ENCODE measurements around the gene PPP2R2B.
"Not testable (repeated sequence)": the region's sequence is repeated elsewhere in the genome, so short reads cannot be mapped to it uniquely, and the experiment has no call there.

The PPP2R2B gene

GRCh38 chr5:146620669-146621051 is 257.9 kb downstream of the PPP2R2B start:
- no peaks in the 10 kb centered on the region for H4K20me1 ChIP-seq (ENCODE audit: insufficient read depth)
- H3K36me3 ChIP-seq (ENCODE audit: insufficient read depth): no peaks in the 10 kb centered on the region
- H3K4me1 ChIP-seq (ENCODE audit: low read depth, poor library complexity, severe bottlenecking): peaks cover 28% of the 10 kb centered on the region
- H2AFZ ChIP-seq (ENCODE audit: low read depth): no peak overlapping the region
- H3K27me3 ChIP-seq (ENCODE audit: insufficient read depth, low read depth): no peaks in the 10 kb centered on the region
- no peak overlapping the region for H3K9ac ChIP-seq
- TF ChIP-seq CTCF (conservative IDR thresholded peaks at IDR 0.05; ENCODE audit: low read depth, low read length): no peak
- H3K4me2 ChIP-seq: no peak overlapping the region
- H3K4me3 ChIP-seq (IDR thresholded peaks at IDR 0.05; ENCODE audit: insufficient read depth, low read depth, low read length): no peak overlapping the region
- H3K27ac ChIP-seq: no peak overlapping the region
- H3K79me2 ChIP-seq (ENCODE audit: insufficient read depth, low read depth): no peaks in the 10 kb centered on the region

GRCh38 chr5:146620031-146620668 is 258.4 kb downstream of the PPP2R2B start:
- Histone ChIP-seq H3K4me3 (IDR thresholded peaks at IDR 0.05; ENCODE audit: insufficient read depth, low read depth, low read length) (no peak overlapping the region), H3K9ac (no peak overlapping the region), H3K27ac (no peak overlapping the region), H3K36me3 (ENCODE audit: insufficient read depth) (no peaks in the 10 kb centered on the region), H3K4me1 (ENCODE audit: low read depth, poor library complexity, severe bottlenecking) (peaks cover 28% of the 10 kb centered on the region), H3K27me3 (ENCODE audit: insufficient read depth, low read depth) (no peaks in the 10 kb centered on the region), H3K79me2 (ENCODE audit: insufficient read depth, low read depth) (no peaks in the 10 kb centered on the region), H3K4me2 (no peak overlapping the region), H4K20me1 (ENCODE audit: insufficient read depth) (no peaks in the 10 kb centered on the region), H2AFZ (ENCODE audit: low read depth) (no peak overlapping the region)
- no peak for TF ChIP-seq CTCF (conservative IDR thresholded peaks at IDR 0.05; ENCODE audit: low read depth, low read length)

- Histone ChIP-seq H2AFZ (ENCODE audit: low read depth) (no peak overlapping the region), H3K36me3 (ENCODE audit: insufficient read depth) (no peaks in the 10 kb centered on the region), H3K9ac (no peak overlapping the region), H3K79me2 (ENCODE audit: insufficient read depth, low read depth) (no peaks in the 10 kb centered on the region), H3K4me3 (IDR thresholded peaks at IDR 0.05; ENCODE audit: insufficient read depth, low read depth, low read length) (no peak overlapping the region), H3K27ac (no peak overlapping the region), H3K27me3 (ENCODE audit: insufficient read depth, low read depth) (no peaks in the 10 kb centered on the region), H3K4me1 (ENCODE audit: low read depth, poor library complexity, severe bottlenecking) (peaks cover 19% of the 10 kb centered on the region), H4K20me1 (ENCODE audit: insufficient read depth) (no peaks in the 10 kb centered on the region), H3K4me2 (no peak overlapping the region)
- no peak for TF ChIP-seq CTCF (conservative IDR thresholded peaks at IDR 0.05; ENCODE audit: low read depth, low read length)
These were observed 260.1 kb downstream of the PPP2R2B start for GRCh38 chr5:146618434-146618833.

GRCh38 chr5:146609731-146610130 is 268.8 kb downstream of the PPP2R2B start:
- not testable (repeated sequence) for H3K4me2 ChIP-seq; H2AFZ ChIP-seq (ENCODE audit: low read depth); H3K4me3 ChIP-seq (IDR thresholded peaks at IDR 0.05; ENCODE audit: insufficient read depth, low read depth, low read length); H4K20me1 ChIP-seq (ENCODE audit: insufficient read depth); H3K27ac ChIP-seq; H3K4me1 ChIP-seq (ENCODE audit: low read depth, poor library complexity, severe bottlenecking); H3K9ac ChIP-seq; H3K36me3 ChIP-seq (ENCODE audit: insufficient read depth); H3K27me3 ChIP-seq (ENCODE audit: insufficient read depth, low read depth); H3K79me2 ChIP-seq (ENCODE audit: insufficient read depth, low read depth)

- no peak for TF ChIP-seq CTCF (conservative IDR thresholded peaks at IDR 0.05; ENCODE audit: low read depth, low read length)
These were observed 270.8 kb downstream of the PPP2R2B start for GRCh38 chr5:146607659-146608332.

More at GRCh38 chr5:146607659-146608332, 270.8 kb downstream of the PPP2R2B start:
- no peak overlapping the region for H2AFZ ChIP-seq (ENCODE audit: low read depth)
- H3K4me3 ChIP-seq (IDR thresholded peaks at IDR 0.05; ENCODE audit: insufficient read depth, low read depth, low read length): no peak overlapping the region
- H3K9ac ChIP-seq: no peak overlapping the region
- no peaks in the 10 kb centered on the region for H3K36me3 ChIP-seq (ENCODE audit: insufficient read depth)
- no peaks in the 10 kb centered on the region for H4K20me1 ChIP-seq (ENCODE audit: insufficient read depth)
- H3K27ac ChIP-seq: no peak overlapping the region
- no peaks in the 10 kb centered on the region for H3K4me1 ChIP-seq (ENCODE audit: low read depth, poor library complexity, severe bottlenecking)
- H3K27me3 ChIP-seq (ENCODE audit: insufficient read depth, low read depth): no peaks in the 10 kb centered on the region
- no peaks in the 10 kb centered on the region for H3K79me2 ChIP-seq (ENCODE audit: insufficient read depth, low read depth)
- H3K4me2 ChIP-seq: no peak overlapping the region
